Measurements from ENCODE around the gene CWC25. TPM values are rescaled to one million over a fixed set of nuclear protein-coding genes. Genes with fewer than 3 reads are reported as not detected.

CWC25 gene
- total and polyA plus RNA-seq, 2 of the 13 experiments (the other 11 are each of a cell fraction or from before 2014, with no cell fraction given): 15.6 to 22.7 TPM

- TF ChIP-seq ZNF318 (CRISPR knock-in tag; IDR thresholded peaks at IDR 0.05) (peak; percentile 39; the same call in 1 of the 2 replicates), ZNF720 (CRISPR knock-in tag; IDR thresholded peaks at IDR 0.05) (no peak), TBP (CRISPR knock-in tag; IDR thresholded peaks at IDR 0.05) (no peak), ZNF614 (CRISPR knock-in tag; IDR thresholded peaks at IDR 0.05; ENCODE audit: borderline replicate concordance) (peak; percentile 92; the same call in 1 of the 2 replicates), CENPX (CRISPR knock-in tag; IDR thresholded peaks at IDR 0.05) (no peak), ZBTB4 (CRISPR knock-in tag; IDR thresholded peaks at IDR 0.05; ENCODE audit: borderline replicate concordance) (no peak; the same call in 1 of the 2 replicates), THYN1 (CRISPR knock-in tag; IDR thresholded peaks at IDR 0.05; ENCODE audit: borderline replicate concordance, low read depth) (no peak), GATA4 (IDR thresholded peaks at IDR 0.05; ENCODE audit: borderline replicate concordance, low read depth) (peak; percentile 31; the same call in 1 of the 2 replicates), ARID3A (IDR thresholded peaks at IDR 0.05; ENCODE audit: low read depth, low read length) (no peak), ZNF317 (CRISPR knock-in tag; IDR thresholded peaks at IDR 0.05) (peak; percentile 85)
Measured at GRCh38 chr17:38799501-38800236, 25.5 kb downstream of the CWC25 start, which contains the start of gene PIP4K2B (continued).

Data from HepG2 (cell line).